ENCODE measurements around the gene FRMPD3. TPM values are rescaled to one million over a fixed set of nuclear protein-coding genes. Genes with fewer than 3 reads are reported as not detected.
A peak's percentile ranks its signal among the peaks of the same experiment; 100 is the strongest.
"Not testable (repeated sequence)": the region's sequence is repeated elsewhere in the genome, so short reads cannot be mapped to it uniquely, and the experiment has no call there.

FRMPD3 gene
- total RNA-seq, result not detected in 2 replicates

DNA sequence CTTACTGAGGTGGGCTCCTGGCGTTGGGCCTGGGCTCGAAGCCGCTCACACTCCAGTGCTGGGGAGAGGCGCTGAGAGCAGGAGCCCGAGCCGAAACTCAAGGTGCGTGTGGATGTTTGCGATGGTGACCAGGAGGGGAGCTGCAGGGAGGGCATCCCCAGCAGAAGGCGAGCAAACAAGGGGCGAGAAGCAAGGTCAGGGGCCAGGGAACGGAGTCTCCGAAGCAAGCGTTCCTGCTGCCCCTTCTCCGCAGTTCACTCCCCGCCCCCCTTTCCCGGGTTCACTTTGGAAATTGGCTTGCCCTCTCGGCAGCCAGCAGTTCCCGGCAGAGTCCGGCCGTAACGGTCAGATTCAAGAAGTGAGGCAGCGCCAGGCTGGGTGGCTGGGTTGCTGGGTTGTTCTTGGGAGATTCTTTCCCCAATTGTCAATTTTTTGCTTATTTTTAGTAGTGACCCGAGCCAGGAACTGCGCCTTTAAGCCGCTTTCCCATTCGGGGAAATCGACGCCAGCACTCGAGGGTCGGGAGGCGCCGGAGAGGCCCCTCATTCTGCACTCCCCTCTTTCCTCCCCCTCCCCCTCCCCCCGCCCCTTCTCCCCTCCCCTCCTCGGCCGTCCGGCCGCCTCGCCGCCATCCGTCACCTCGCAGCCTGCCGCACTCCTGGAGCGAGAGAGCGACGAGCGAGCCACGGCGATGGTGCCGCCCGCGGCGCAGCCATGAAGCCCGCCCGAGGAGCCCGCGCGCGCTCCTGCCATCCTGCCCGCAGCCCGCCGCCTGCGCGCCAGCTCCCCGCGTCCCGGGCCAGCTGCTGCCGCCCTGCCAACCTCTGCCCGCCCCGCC, at the start of gene FRMPD3:
Gene FRMPD3, plus strand, starts transcription at position 655 of the 838 bp plus-strand sequence. CDS start 76,937 bp downstream, outside the sequence.
- DNase-seq (ENCODE audit: low read depth in 2 of 2), result no peak

GRCh38 chrX:107420571-107420970, 28.9 kb upstream of the FRMPD3 start:
- DNase-seq (ENCODE audit: low read depth in 2 of 2), result no peak

- DNase-seq (ENCODE audit: low read depth in 2 of 2), result no peak
Measured at GRCh38 chrX:107421337-107421861, 28.1 kb upstream of the FRMPD3 start.

DNA sequence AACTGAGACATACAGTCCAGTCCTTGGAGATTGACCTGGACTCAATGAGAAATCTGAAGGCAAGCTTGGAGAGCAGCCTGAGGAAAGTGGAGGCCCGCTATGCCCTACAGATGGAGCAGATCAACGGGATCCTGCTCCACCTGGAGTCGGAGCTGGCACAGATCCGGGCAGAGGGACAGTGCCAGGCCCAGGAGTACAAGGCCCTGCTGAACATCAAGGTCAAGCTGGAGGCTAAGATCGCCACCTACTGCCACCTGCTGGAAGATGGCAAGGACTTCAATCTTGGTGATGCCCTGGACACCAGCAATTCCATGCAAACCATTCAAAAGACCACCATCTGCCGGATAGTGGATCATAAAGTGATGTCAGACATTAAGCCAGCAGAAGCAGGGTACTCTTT, 20.4 kb upstream of the FRMPD3 start:
- DNase-seq (ENCODE audit: low read depth in 2 of 2), result peak; percentile 15 to 29

DNA sequence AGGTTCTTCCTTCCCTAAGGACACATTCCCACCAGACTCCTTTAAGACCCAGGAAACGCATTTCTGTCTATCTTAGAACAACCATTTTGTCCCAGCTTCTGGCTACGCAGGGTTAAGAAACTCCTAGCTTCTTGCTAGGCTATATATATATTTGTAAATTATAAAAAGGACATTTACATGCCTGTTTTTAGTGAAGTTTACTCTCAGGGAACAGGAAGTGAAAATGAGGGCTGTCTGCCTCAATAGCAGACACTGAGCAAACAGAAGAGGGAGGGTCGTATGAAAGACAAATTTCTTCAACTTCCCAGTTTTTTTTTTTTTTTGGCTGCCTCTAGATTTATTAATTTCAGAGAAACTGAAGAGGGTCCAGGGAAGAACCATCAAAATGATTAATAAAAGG, 9.3 kb upstream of the FRMPD3 start:
- no peak for DNase-seq (ENCODE audit: low read depth in 2 of 2)

DNA sequence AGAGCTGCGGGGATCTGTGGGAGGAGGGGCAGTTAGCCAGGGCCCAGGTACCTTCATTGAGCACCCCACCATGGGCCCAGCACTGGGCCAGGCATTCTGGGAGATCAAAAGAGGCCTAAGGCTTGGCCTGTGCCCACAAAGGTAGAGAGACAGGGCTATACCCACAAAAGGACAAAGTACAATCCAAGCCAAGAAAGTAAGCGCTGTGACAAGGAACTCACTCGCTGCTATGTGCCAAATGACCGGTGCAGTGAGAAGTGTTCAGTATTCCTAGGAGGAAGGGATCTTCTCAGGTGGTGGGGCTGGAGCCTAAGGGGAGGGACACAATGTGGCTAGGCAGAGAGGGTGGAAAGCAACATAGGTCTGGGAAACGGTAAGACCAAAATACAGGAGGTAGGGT, 8.8 kb upstream of the FRMPD3 start:
- DNase-seq (ENCODE audit: low read depth in 2 of 2), result no peak

DNA sequence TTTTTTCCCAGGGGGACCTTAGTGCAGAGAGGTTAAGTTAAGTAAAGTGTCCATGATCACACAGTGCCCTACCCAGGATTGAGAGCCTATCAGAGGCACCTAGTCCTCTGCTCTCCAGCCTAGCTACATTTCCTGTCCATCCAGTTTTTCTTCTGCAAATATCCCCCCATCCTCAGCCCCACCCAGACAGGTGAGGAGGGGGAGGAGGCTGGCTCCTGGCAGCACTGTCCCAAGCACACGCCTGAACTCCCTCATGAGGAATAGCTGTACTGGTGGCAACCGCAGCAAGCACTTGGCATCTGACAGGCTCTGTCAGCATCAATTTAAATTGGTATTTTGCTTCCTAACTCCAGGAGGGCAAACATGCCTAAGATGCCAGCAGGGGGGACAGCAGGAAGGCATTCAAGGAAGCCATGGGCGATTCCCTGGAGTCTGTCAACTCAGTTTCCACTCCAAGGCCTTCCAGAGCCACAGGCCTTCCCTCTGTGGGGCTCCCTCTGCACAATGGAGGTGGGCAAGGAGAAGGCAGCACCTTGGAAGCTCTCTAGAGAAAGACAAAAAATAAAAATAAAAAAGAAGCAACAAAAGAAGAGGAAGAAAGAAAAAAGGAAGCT, 6.4 kb upstream of the FRMPD3 start:
- DNase-seq (ENCODE audit: low read depth in 2 of 2), result no peak

- no peak for DNase-seq (ENCODE audit: low read depth in 2 of 2)
Measured at GRCh38 chrX:107445146-107445545, 4.3 kb upstream of the FRMPD3 start.

GRCh38 chrX:107445631-107446030, 3.8 kb upstream of the FRMPD3 start:
- DNase-seq (ENCODE audit: low read depth in 2 of 2), result no peak

DNA sequence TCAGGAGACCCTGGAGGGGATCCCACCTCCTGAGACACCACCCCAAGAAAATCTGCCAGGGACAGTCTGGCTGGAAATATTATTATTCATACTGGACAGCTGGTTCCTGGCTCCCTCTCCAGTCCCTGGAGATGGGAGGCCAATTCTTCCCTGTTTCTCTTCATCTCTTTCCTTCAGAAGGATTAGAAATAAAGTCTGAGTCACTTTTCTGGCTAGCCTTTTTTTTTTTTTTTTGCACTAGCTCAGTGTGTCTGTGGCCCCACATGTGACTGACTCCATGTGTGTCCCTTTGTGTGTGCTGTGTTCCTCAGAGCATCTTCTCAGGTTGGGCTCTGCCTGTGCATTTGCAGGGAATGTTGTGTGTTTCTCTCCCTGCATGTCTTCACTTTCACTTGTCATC, 1.8 kb upstream of the FRMPD3 start:
- no peak for DNase-seq (ENCODE audit: low read depth in 2 of 2)

- DNase-seq (ENCODE audit: low read depth in 2 of 2), result no peak
Measured at GRCh38 chrX:107448625-107448997, 841 bp upstream of the FRMPD3 start.

- no peak for DNase-seq (ENCODE audit: low read depth in 2 of 2)
Measured at GRCh38 chrX:107450823-107451509, 1.5 kb downstream of the FRMPD3 start.

DNA sequence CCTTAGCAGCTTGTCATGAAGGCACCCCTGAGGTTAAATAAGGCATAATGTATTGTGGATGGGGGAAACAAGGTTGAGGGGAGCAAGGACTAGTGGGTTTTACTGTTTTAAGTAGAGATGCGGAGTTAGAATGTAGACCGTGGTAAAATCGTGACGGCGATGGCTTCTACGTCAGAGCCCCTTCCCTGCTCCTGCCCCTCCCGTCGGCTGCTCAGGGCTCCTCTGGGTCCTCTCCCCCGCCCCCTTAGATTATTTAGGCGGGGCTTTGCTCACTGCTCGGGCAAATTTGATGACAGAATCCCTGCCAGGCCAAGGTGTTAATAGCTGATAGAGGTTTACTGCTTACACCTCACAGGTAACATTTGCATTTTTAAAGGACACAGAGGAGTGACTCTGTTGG, 2.3 kb downstream of the FRMPD3 start:
- DNase-seq (ENCODE audit: low read depth in 2 of 2), result no peak

GRCh38 chrX:107452581-107452980, 3.1 kb downstream of the FRMPD3 start:
- DNase-seq (ENCODE audit: low read depth in 2 of 2), result no peak

- DNase-seq (ENCODE audit: low read depth in 2 of 2), result no peak
Measured at GRCh38 chrX:107454302-107454701, 4.8 kb downstream of the FRMPD3 start.

DNA sequence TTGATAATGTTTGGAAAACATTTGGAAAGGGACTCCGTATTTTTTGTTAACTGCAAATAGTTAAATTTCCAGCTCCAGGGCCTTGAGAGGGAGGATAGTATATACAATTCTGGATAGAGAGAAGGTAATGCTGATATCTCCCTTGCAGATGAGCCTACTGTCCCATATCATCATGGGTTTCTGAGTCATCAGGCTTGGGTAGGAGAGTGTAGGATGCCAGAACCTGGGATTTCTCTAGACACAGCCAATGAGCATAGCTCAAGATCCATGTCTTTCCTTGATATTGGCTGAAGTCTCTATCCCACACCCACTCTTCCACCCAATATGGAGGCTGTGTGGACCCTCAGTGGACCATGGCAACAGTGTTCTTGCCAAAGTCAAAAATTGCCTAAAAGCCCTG, 7.8 kb downstream of the FRMPD3 start:
- DNase-seq (ENCODE audit: low read depth in 2 of 2), result no peak

DNA sequence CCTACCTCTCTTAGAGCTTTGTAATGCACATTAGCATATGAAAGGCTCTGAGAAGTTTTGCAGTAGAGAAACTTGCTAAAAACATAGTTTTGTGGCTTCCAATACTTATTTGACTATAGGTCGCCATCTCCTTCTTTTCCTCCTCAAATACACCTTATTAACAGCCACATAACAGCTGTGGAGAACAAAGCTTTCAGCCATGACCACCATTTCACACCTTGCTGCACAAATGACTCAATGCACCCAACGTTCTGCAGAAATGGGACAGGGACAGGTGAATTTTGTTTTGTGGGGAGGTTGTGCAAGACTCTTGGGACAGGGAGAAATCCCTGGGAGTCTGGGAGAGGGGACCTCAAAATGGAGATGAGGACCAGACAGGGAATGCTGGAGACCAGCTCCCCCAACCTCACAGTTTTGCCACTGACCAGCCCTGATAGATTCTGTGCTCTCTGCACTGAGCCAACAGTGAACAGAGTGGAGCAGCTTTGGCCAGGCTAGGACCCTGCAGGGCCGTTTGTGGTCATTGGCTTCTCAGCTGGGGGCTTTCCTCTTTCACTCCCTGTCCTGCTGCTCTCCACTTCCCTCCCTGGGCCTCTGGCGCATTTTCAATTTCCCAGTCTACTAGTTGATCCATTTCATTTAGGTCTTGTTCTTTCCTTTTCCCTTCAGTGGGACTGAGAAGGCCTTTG, 16.6 kb downstream of the FRMPD3 start:
- DNase-seq (ENCODE audit: low read depth in 2 of 2), result no peak

- no peak for DNase-seq (ENCODE audit: low read depth in 2 of 2)
Measured at GRCh38 chrX:107467271-107467670, 17.8 kb downstream of the FRMPD3 start.

DNA sequence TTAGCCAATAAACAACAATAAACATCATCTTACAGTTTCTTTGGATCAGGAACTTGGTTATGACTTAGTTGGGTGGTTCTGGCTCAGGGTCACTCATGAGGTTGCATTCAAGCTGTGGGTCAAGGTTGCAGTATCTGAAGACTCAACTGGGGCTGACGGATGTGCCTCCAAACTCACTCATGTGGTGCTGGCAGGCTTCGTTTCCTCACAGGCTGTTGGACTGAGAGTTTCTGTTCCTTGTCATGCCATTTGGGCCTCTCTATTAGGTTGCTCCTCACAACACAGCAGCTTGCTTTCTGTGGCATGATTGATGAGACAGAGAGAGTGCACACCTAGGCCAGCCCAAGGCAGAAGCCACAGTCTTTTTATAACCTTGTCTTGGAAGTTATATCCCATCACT, 20.7 kb downstream of the FRMPD3 start:
- DNase-seq (ENCODE audit: low read depth in 2 of 2), result no peak

- no peak for DNase-seq (ENCODE audit: low read depth in 2 of 2)
Measured at GRCh38 chrX:107470971-107471370, 21.5 kb downstream of the FRMPD3 start.

GRCh38 chrX:107471420-107471819, 22.0 kb downstream of the FRMPD3 start:
- DNase-seq (ENCODE audit: low read depth in 2 of 2), result not testable (repeated sequence)

GRCh38 chrX:107477406-107477805, 28.0 kb downstream of the FRMPD3 start:
- DNase-seq (ENCODE audit: low read depth in 2 of 2), result no peak

Data from dermis microvascular lymphatic vessel endothelial cell (primary cell).